Measurements from ENCODE around the gene SPRED2.

SPRED2 gene

DNA sequence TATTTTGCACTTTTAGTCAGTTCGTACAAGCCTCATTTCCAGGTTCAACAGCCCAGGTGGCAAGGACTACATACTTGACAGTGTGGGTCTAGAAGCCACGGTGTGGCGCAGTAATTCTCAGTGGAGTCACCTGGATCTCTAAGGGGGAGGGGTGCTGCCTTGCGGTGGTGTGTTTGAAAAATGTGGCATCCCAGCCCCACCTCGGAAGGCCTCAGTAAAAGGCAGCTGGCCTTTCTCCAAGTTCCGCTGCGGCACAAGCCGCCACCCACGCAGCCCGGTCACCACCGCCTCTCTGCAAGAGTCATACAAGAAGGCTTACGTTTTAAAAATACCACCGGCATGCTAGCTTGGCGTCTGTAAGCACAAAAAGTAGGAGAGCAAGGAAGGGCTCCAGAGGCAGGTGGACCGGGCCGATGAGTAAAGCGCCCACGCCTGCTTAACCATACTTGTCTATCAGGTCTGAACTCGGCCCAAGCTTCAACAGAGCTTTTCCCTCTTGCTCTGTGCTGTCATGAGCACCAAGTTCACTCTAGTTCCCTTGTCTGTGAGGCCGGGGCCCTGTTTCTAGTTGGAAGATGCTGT lies 49.5 kb downstream of the SPRED2 start:
- DNase-seq = peak; percentile 50

DNA sequence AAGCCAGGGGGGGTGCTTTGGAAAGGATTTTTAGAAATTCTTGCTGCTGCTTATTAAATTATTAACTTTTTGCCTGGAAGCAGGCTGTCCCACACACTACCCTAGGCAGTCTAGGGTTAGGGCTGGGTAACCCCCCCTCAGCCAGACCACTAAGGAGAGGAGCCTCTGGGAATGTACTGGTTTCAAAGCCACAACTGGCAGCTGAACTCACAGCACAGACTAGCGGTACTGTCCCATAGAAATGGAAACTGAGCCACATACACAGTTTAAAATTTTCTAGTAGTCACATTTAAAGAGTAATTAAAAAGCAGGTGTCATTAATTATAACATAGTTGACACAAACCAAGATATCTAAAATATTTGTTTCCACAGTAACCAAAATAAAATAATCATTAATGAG lies 50.1 kb downstream of the SPRED2 start:
- no peak for DNase-seq

DNA sequence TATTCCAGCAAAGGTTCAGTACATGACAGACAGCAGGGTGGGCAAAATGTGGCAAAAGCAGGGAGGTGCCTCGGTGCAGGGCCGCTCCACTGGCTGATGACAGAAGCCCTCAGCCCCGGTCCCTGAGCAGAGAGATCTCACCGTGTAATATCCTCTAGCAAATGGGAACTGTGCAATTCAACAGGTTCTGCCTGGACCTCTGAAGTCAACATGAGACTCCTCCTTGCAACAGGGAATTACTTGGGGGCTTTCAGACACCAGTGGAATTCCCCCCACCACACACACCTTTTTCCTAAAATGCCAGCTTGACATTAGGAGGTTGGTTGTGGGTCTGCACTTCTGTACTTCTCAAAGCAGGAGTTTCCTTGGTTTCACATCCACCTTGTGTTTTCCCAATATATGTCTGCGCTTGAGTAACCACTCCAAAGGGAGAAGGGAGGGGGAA lies 50.8 kb downstream of the SPRED2 start:
- no peak for DNase-seq

DNA sequence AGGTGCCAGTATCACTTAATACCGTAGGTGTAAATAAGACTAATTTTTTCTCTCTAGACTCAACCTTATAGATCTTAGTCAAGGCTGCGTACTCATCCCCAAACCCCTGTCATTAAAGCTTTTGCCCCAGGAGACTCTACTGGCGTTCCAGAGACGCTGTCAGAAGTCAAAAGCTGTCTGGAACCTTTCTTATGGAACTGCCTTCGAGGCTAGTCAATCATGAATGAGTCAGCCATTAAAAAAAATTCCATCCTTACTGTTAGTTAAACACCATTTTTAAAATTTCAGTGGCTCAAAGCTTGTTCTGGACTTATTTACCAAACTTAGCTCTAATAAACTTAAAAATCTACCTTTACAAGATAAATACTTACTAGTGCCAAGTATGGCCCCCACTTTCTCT lies 52.1 kb downstream of the SPRED2 start:
- DNase-seq = no peak

DNA sequence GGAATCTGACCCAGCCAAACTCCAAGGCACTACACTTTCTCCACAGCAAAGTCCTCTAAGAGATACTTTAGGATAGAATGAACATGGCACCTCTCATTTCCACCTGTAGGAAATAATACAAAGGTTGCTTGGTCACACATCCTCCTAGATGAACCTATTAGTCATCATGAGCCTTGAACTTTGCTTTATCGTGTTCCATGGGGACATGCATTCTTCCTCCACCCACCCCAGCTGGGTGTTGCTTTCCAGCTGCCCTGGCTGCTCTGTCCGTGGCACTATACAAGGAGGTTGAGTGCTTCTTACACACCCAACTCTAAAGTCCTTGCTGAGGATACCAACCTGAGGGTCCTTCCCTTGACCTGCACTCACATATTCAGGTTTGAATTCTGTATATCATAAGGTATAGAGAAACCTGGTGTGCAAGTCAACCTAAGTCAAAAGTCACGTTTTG lies 52.7 kb downstream of the SPRED2 start:
- no peak for DNase-seq

DNA sequence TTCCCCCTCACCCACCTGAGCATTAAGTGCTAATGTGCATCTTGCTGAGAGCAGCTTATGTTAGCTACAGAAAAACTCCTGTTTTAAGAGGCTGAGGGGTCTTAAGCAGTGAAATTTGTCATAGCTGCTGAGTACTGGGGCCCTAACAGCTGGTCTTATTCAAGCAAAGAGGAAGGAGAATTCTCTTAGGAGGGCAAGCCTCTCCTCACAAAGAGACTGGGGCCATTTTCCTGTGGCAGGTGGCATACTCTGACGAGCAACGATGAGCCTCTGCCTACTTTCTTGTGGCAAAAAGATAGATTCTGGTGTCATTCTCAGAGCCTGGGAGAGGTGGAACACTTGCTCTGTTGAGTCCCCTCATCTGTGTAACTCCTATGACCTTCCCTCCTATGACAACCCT lies 53.2 kb downstream of the SPRED2 start:
- DNase-seq = no peak

DNA sequence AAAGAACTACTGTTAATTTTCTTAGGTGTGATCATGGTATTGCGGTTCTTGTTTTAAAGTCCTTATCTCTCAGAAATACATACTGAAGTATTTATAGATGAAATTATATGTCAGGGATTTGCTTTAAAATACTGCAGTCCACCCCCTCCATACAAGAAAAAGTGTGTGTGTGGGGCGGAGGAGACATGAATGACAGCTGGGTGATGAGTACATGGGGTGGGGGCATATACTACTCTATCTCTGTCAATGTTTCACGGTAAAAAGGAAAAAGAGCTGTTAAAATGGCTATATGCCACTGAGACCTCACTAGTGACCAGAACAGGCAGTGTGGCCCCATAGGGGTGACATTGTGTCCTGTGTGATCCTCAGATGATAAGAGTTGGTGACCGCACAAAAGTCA lies 54.1 kb downstream of the SPRED2 start:
- no peak for DNase-seq

DNA sequence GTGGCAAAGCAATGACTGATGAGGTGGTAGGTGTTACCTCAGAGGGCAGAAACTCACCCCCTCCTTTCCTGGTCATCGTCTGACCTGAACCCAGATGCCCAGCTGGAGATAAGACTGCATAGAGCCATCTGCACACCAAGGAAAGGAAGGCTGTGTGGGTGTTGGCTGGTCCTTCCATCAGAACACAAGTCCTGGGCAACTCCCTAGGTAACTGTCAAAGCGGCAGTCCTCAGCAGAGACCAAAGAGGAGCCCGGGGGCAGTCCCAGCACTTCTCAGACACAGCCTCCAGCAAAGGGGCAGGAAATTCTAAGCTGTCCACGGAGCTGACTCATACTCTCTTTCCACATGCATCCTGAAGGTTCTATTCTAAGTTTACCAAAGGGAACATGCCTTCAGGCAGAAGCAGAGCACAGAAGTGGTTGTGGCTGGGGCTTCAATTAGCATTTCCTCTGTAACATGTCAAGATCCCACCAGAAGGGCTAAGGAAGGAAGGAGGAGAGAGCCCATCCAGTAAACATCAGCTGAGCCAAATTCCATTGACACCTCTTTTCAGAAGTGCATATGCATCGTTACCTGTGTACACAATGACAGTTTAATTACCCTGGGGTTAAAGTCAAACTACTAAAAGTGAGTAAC lies 54.7 kb downstream of the SPRED2 start:
- DNase-seq = peak; percentile 81

DNA sequence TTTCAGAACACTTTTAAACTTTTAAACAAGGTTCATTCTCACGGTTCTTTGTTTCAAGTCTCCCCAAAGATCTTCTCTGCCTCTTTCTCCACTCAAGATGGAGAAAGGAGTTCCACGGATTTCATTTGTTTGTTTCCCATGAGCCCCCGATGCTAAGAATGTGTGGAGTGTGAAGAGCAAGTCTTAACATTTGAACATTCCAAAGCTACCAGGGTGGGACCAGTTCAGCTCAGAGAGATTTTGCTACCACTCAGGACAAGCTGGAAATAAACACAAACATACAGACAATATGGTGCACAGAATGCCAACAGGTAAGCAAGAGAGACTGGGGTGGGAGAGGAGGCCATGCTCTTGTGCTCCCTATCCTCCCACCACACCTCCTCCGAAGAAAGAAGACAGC lies 56.7 kb downstream of the SPRED2 start:
- DNase-seq = no peak

DNA sequence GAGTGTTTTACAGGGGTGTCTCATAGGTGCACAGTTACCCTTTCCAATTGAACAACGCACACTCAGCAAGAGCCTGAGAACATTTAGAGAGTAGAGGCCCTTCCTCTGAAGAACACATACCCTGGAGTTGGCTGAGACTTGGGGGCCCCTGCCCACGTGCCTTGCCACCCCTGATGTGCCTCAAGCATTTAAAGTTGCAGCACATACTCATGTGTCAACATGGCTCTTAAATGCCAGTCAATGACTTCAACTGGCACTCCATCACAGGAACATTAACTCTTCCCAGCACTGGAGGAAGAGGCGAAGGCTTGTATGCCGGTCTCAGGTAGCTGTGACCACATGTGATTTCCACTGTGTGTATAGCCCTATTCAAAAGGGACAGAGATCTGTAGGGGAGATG lies 57.4 kb downstream of the SPRED2 start:
- no peak for DNase-seq

DNA sequence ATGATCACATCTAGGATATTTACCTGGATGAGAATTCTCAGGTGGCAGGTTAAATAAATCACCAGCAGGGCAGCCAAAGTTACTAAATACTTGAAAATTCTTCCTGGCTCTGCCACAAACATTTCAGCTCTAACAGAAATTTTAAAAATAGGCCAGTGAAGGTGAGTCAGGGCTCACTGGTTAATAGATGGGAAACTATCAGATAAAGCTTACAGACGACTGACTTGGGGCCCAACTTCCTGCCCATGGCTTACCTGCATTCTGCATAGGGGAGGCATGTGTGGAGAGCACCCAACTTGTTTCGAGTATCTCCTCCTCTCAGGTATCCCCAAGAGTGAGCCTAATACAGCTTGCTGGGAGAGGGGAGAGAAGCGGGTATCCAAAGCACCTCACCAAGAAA lies 57.8 kb downstream of the SPRED2 start:
- no peak for DNase-seq

DNA sequence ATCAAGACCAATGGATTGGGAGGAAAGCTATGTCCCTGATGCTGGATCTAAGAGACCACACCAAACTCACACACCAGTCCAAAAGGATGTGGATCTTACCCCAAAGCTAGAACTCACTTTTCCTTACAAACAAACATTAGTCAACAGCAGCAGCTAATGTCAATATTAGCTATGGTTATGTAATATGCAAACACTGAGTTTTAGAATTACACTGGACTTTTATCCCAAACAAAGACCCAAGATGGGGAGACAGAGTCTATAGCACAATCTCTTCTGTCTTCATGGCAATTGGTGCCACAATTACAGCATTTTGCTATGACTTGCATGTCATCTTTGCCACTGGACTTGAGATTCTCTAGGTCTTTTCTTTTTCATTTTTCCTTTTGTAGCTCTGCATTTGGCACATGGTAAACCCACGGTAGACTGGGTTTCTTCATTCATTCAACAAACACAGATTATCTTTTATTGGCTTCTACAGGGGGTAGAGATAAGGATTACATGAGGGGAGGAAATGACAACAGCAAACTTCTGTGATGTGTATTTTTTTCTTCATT lies 59.0 kb downstream of the SPRED2 start:
- no peak for DNase-seq

DNA sequence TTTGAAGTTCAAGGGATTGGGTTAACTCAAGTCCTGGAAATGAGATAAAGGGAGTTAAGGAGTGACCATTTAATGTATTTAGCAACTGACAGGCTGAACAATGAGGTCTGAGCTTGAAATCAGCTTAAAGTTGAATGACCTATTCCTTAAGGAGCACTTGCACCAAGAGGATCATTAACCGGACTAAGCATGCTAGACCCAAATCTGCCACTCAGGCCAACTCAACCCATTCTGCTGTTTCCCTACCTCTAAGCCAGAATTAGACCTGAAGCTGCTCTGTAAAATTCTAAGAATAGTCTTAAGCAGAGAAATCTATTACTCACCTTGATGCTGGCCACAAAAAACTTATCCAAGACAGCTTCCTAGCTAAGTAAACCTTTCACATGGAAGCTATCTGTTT lies 59.8 kb downstream of the SPRED2 start:
- DNase-seq = no peak

DNA sequence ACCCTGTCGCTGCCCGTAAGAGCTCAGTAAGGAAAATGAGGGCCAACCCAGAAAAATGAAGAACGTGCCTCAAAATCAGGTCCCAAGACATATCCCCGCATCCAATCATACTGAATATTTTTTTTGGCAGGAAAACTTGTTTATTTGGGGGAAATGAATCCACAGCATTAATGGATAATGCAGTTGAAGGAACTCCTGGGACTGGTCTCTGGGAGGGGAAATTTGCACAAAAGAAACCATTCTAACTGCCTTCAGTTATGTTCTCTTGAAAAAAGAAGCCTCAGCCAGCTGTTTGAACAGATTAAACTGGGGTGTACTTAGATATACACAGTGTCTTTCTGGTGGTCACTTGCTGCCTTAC lies 61.3 kb downstream of the SPRED2 start:
- no peak for DNase-seq

DNA sequence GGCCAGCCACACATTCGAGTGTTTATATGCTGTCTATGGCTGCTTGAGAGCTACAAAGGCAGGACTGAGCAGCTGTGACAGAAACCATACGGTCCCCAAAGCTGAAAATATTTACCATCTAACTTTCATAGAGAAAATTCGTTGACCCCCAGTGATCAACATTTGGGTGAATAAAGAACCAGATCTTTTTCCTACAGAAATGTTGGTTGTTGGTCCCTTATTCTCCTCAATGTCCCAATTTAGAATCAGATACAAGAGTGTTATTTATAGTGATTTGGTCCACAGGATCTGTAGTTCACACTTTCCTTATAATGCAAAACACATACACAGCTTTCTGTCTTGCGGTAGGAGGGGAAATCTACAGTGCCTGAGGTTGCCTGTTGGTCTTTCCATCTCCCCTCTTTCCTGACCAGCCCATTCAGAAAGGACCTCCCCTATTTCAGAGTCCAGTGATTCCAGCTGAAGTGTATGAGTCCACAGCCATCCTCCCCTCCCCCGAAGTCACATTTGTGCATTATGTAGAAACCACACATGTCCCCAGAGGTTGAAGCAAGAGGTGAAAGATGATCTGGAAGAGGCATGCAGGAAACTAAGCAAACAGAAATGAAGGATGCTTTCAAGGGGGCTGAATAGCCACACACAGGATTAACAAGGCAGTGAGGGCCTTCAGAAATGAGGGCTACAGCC lies 61.9 kb downstream of the SPRED2 start:
- no peak for DNase-seq

DNA sequence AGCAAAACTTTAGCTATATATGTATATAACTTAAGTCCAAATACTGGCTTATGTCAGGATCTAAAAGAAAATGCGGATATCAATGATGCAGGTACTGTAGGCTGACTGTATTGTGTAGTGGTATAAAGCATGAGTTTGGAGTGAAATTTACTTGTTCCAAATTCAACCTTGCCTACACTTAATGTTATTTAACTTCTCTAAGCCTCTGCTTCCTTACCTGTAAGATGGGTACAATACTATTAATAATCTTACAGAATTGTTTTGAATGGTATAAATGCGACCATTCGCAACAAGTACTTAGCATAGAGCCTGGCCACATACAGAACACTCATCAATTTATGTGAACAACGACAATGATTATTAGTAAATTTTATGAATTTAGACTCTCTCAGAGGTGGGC lies 62.4 kb downstream of the SPRED2 start:
- DNase-seq = no peak

DNA sequence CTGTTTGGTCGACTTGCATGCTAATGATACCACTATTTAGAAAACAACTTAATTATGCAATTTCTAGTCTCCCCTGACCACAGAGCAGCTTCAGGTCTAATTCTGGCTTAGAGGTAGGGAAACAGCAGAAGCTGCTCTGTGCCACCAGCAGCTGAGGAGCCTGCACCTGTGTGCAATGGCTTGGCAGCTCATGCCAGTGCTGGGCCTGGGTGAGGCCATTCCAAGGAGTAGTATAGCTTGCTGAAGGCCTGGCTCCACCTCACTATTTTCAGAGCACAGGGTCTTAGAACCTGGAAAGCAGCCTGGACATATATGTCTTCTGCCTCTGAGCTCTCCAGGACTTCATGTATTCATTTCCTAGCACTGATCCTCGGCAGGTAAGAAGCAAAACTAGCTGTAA lies 62.8 kb downstream of the SPRED2 start:
- no peak for DNase-seq

DNA sequence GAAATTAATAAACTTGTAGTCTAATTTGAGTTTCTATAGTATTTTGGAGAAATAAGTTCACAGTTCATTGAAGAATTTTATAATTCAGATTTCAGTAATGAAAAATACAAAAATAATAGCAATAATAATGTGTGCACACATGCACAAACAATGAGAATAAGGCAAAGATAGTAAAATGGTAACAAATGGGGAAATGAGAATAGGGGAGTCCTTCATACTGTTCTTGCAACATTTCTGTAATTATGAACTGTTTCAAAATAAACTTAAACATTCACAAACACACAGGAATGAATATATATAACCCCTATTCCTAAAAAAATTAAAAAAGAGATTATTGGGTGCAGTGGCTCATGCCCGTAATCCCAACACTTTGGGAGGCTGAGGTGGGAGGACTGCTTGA lies 63.9 kb downstream of the SPRED2 start:
- DNase-seq = no peak

DNA sequence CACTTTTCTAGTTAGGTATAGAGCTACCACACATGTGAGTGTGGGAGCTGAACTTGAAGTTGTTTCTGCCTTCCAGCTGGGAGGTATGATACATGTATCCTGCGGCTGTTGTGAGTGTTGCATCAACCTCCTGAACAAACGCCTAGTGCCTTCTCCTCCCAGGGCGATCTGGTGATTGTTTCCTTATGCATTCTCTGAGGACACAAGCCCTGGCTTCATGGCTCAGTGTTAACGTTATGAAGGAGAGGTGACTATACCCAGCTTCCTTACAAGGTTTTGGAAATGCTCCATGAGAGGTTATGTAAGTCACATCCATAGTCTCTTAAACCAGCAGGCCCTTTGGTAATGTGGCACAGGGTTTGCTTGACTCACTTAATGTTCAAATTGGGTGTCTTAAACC lies 64.9 kb downstream of the SPRED2 start:
- no peak for DNase-seq

DNA sequence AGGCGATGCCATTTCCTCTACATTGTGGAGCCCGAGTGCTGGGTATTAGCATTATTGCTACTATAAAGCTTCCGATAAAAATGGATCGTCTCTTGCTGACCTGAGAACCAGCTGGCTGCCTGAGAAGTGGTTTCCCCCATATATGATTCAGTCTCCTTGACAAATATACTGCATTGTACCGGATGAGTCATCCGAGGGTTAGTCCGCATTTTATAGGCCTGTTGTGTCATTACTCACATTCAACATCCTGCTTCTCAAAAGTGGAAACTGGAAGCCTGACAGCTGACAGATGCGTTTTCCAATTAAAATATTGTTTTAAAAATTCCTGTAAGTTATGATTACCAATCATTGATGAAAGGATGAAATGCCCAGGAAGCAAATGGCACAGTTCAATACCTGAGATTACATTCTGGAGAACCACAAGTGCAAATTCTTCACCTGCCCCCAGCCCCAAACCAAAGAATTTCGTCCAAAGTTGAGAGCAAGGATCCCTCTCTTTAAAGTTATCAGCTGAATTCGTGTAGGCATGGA lies 65.7 kb downstream of the SPRED2 start:
- DNase-seq = peak; percentile 51

DNA sequence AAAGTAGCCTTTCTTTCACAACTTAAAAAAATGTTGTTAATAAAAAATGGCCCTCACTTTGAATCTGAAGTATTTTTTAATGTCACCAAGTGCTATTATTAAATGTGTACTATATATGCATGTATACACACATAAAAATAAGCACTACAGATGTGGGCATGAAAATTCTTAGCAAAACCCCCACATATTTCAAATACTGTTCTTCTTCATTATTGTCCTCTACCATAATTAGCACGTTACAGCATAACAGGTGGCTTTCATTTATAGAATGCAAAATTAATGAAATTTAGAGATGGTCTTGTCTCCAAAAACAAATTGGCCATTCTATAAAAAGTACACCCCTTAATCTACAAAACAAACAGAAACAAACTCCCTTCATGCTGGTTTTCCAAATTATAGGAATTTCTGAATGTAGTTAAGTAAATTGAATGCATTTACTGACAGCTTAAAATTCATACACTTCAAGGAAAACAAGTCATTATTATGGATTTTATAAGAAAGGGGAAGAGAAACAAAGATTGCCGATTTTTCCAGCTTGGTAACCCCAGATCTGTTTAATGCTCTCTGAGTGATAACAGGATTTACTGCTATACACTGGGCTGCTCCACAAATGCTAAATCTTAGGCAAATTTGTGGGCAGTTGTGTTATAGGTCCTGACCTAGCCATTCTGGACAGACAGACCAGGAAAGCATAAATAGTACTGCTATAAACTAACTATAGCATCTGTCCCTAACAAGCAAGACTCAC lies 67.2 kb downstream of the SPRED2 start:
- no peak for DNase-seq

DNA sequence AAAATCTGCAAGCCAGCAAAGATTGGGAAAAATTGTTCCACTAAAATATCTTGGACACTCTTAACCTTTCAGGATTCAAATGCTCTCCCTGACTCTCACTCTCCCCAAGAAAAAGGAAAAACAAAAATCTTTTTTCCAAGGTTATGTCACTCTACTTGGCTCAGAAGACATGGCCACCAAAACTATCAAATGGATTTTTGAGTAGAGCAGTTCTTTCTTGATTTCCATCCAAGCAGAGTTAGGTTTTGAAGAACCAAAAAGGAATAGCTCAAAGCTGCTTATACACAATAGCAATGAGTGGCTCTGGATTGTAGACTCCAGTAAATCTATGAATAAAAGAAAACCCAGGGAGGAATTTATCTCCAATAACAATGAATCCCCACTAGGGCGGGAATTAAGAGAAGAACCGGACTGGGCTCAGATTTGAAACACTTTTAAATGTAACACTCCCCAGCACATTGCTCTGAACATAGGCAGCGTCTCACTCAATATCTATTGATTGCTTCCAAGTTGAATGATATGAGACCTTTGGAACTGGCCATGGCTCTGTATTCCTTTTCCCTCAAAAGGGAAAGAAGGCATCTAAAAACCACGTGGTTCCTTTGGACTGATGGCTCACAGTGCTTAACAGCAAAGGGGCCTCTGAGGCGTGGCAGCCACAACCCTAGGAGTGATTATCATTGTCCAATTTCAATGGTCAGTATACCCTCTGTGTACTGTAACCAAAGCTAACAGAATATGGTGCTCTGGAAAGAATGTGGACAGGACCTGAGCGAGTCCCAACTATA lies 68.3 kb downstream of the SPRED2 start:
- DNase-seq = no peak

DNA sequence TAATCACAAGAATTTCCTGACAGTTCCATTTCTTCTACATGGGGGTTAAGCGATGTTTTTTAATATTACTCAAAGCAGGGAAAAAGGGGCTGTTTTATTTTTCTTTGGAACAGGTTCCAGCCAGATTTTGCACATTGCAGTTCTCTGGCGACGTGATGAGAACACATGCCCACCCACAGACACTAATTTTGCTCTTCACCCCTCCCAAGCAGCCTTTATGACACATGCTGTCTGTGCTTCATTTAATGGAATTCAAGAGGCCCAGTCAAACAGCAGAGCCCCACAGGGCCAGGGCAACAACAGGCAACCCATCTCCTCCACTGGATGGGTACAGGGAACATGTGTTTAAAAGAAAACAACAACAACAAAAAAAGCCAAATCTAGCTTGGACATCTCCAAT lies 70.8 kb downstream of the SPRED2 start:
- DNase-seq = no peak

All from GDM1 (cell line).